GM04503 (cell line): ENCODE results near the gene UGDH.

Experiments used
- DNase-seq: peaks from one replicate; pipeline ENCODE4 v3.0.0-alpha.2; 2012; ENCODE audit warnings: low read depth

Gene UGDH

DNA sequence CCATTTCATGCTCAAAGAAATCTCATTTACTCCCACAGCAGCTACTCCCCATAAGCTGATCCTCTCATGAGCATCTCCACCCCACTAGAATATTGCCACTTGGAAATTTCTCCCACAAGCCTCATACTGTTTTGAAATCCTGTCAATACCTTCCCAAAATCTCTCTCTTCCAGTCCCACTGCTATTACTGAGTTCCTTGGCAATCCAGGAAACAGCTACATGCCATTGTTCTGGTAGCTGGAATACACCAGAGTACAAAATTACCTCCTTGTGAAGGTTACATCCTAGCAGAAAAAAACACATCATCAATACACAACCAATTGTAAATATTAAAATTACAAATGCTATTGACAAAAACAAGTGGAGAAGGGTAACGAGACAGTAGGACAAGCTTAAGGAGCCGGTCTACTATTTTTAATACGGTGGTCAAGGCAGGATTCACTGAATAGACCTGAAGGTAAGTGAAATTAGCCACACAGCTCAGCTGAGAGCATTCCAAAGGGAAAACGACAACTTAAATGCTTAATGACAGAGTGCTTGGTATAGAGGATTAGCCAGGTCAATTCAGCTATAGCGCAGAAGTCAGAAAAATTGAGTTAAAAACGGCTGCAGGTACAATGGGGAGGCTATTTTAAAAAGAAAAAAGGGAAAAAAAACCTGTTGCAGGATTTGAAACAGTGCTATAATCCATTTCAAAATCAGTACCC lies 74.9 kb downstream of the UGDH start:
- DNase-seq = no peak

DNA sequence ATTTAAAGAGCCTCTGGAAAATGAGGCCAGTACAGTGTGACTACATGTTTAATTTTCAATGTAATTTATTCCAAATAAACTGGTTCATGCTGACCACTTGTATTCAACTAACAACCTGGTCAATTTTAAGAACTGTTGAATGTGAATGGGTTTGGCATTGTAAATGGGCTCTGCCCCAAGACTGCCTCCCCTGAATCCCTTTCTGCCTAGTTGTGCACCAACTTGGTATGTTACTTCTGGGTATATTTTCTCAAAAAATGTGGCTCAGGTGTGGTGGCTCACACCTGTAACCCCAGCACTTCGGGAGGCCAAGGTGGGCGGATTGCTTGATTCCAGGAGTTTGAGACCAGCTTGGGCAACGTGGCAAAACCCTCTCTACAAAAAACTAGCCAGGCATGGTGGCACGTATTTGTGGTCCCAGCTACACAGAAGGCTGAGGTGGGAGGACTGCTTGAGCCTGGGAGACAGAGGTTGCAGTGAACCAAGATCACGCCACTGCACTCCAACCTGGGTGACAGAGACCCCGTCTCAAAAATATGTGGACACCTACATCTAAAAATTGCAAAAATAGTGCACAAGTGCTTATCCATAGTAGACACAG lies 75.7 kb downstream of the UGDH start:
- DNase-seq = no peak

DNA sequence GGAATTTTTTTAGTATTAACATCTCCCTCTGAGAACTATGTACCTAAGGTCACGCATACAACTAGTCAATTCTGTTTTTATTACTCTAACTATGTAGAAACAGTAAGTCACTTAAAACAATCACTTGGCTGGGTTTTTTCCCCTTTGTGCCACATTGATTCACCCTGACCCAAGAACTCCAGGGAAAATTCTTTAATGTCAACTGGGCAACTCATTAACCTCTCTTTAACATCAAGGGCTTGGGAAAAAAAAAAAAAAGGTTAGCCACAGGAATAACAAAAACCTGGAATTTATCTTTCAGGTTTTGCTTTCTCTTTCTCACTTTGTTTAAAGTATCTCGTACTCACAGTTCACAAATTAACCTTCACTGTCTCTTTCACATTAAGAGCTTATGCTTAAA lies 76.6 kb downstream of the UGDH start:
- no peak for DNase-seq
